Right atrium auricular region (tissue), 2 donors: ENCODE measurements around the gene STARD8. TPM values are rescaled to one million over a fixed set of nuclear protein-coding genes. Genes with fewer than 3 reads are reported as not detected.

Experiments used
- DNase-seq: peaks from one replicate; pipeline ENCODE4 v3.0.0-alpha.2; 2019; ENCODE audit warnings: low spot score
- H3K27ac ChIP-seq, 2 donors: fragments of 200-600 bp; sonication (generic); 1 replicate in 1 of 2; 2 replicates in 1 of 2; pipeline ENCODE4 v1.5.1; 2016 to 2019
- H3K27me3 ChIP-seq, 2 donors: fragments of 200-600 bp; sonication (generic); one replicate each; pipeline versions ENCODE4 v1.5.1 to v1.6.0; 2017 to 2019
- H3K36me3 ChIP-seq: fragments of 200-600 bp; sonication (generic); one replicate; pipeline ENCODE4 v1.5.1; 2016
- H3K4me1 ChIP-seq, 2 donors: fragments of 200-600 bp; sonication (generic); one replicate each; pipeline versions ENCODE4 v1.5.1 to v1.6.0; 2017 to 2019
- H3K4me3 ChIP-seq, 2 donors: fragments of 200-600 bp; sonication (generic); 1 replicate in 1 of 2; 2 replicates in 1 of 2; pipeline ENCODE4 v1.5.1; 2017 to 2019; ENCODE audit warnings: mild to moderate bottlenecking in 1 of 2, moderate library complexity in 1 of 2
- H3K9me3 ChIP-seq, 2 donors: fragments of 200-600 bp; sonication (generic); one replicate each; pipeline ENCODE4 v1.5.1; 2019
- CTCF ChIP-seq, 2 donors: fragments of 200-600 bp; sonication (generic); IDR thresholded peaks; one replicate each; pipeline ENCODE4 v1.5.1; 2019; ENCODE audit warnings: antibody characterized with exemption in 2 of 2
- total RNA-seq, 2 donors: library from RNA; depleted of rRNA; stranded (reverse); fragments of >200 nt; gene quantifications; one replicate each; pipeline ENCODE4 v1.1.0, GENCODE V29; 2016

Gene STARD8
- total RNA-seq, 2 donors from 2014 or later: 8.3 to 14.6 TPM

GRCh38 chrX:68719181-68719903, 71.9 kb downstream of the STARD8 start:
- Histone ChIP-seq H3K4me1 (no peaks in the 10 kb centered on the region), H3K9me3 (no peaks in the 10 kb centered on the region), H3K36me3 (peaks cover 15% of the 10 kb centered on the region), H3K4me3 (no peak overlapping the region), H3K27me3 (no peaks in the 10 kb centered on the region), H3K27ac (no peak overlapping the region)
- DNase-seq: no peak
- TF ChIP-seq CTCF (IDR thresholded peaks at IDR 0.05): no peak

GRCh38 chrX:68719904-68720614, 72.6 kb downstream of the STARD8 start:
- H3K27me3 ChIP-seq: no peaks in the 10 kb centered on the region
- H3K27ac ChIP-seq: no peak overlapping the region
- peaks cover 15% of the 10 kb centered on the region for H3K36me3 ChIP-seq
- DNase-seq: no peak
- H3K4me1 ChIP-seq: no peaks in the 10 kb centered on the region
- TF ChIP-seq CTCF (IDR thresholded peaks at IDR 0.05): peak in 1 of 2 donors; percentile 23
- H3K9me3 ChIP-seq: no peaks in the 10 kb centered on the region
- no peak overlapping the region for H3K4me3 ChIP-seq

DNA sequence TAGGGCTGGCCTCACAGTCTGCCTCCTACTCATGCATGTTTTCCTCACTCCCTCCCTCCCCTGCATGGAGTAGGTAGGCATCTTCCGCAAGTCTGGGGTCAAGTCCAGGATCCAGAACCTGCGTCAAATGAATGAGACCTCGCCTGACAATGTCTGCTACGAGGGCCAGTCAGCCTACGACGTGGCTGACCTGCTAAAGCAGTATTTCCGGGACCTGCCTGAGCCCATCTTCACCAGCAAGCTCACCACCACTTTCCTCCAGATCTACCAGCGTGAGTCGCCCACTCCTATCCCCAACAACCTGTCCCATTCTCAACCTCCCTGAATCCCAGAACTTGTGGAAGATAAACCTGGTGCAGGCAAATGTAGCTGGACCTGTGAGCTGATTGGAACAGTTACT, 73.4 kb downstream of the STARD8 start:
- no peak overlapping the region for H3K27ac ChIP-seq
- DNase-seq: no peak
- no peak for TF ChIP-seq CTCF (IDR thresholded peaks at IDR 0.05)
- H3K9me3 ChIP-seq: no peaks in the 10 kb centered on the region
- H3K27me3 ChIP-seq: no peaks in the 10 kb centered on the region
- peaks cover 15% of the 10 kb centered on the region for H3K36me3 ChIP-seq
- H3K4me3 ChIP-seq: no peak overlapping the region
- no peaks in the 10 kb centered on the region for H3K4me1 ChIP-seq

DNA sequence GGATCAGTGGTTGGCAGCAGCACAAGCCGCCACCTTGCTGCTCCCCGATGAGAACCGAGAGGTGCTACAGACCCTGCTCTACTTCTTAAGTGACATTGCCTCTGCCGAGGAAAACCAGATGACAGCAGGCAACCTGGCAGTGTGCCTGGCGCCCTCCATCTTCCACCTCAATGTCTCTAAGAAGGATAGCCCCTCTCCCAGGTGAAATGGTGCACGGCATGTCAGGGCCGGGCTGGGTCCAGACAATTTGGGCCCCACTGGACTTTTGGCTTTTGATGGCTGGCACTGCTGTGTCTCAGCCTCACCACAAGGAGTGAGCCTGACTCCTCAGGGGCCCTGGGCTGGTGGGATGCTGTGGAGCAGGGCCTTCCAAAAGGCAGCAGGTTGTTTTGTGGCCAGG, 74.1 kb downstream of the STARD8 start:
- H3K4me3 ChIP-seq: no peak overlapping the region
- H3K27me3 ChIP-seq: no peaks in the 10 kb centered on the region
- no peaks in the 10 kb centered on the region for H3K4me1 ChIP-seq
- no peak for DNase-seq
- no peaks in the 10 kb centered on the region for H3K9me3 ChIP-seq
- H3K36me3 ChIP-seq: peaks cover 15% of the 10 kb centered on the region
- TF ChIP-seq CTCF (IDR thresholded peaks at IDR 0.05): no peak
- H3K27ac ChIP-seq: no peak overlapping the region

- no peak overlapping the region for H3K27ac ChIP-seq
- no peak overlapping the region for H3K4me3 ChIP-seq
- no peak for DNase-seq
- no peaks in the 10 kb centered on the region for H3K4me1 ChIP-seq
- H3K27me3 ChIP-seq: no peaks in the 10 kb centered on the region
- H3K36me3 ChIP-seq: peaks cover 15% of the 10 kb centered on the region
- H3K9me3 ChIP-seq: no peaks in the 10 kb centered on the region
- TF ChIP-seq CTCF (IDR thresholded peaks at IDR 0.05): no peak
Observed at GRCh38 chrX:68721991-68722860, 74.8 kb downstream of the STARD8 start.
